Stimulated activated effector memory CD8-positive, alpha-beta T cell treated with anti-CD3 and anti-CD28 coated beads, Interleukin-12 subunit alpha, Interleukin-12 subunit beta, amount 100 ng/mL, for 72 hours (primary cell): ENCODE measurements around the gene CACNA1B.
A peak's percentile ranks its signal among the peaks of the same experiment; 100 is the strongest.

Experiments used
- ATAC-seq: fragments of 150-1000 bp; cut with Tn5 transposase; 2 replicates; pipeline ENCODE4 v1.10.0; 2021
- DNase-seq, 2 donors: peaks; one replicate each; pipeline ENCODE4 v3.0.0; 2021 to 2022; ENCODE audit warnings: low spot score in 2 of 2
- H3K27ac Mint-ChIP-seq: one replicate; pipeline ENCODE4 v1.8.0; 2022; ENCODE audit warnings: mild to moderate bottlenecking, mixed read lengths
- H3K36me3 Mint-ChIP-seq: one replicate; pipeline ENCODE4 v1.8.0; 2022; ENCODE audit warnings: mild to moderate bottlenecking, mixed read lengths
- H3K4me1 Mint-ChIP-seq: one replicate; pipeline ENCODE4 v1.8.0; 2022; ENCODE audit warnings: mixed read lengths
- H3K4me3 Mint-ChIP-seq: one replicate; pipeline ENCODE4 v1.8.0; 2022; ENCODE audit warnings: mild to moderate bottlenecking, mixed read lengths
- H3K9me3 Mint-ChIP-seq: one replicate; pipeline ENCODE4 v1.8.0; 2022; ENCODE audit warnings: mixed read lengths

Gene CACNA1B

DNA sequence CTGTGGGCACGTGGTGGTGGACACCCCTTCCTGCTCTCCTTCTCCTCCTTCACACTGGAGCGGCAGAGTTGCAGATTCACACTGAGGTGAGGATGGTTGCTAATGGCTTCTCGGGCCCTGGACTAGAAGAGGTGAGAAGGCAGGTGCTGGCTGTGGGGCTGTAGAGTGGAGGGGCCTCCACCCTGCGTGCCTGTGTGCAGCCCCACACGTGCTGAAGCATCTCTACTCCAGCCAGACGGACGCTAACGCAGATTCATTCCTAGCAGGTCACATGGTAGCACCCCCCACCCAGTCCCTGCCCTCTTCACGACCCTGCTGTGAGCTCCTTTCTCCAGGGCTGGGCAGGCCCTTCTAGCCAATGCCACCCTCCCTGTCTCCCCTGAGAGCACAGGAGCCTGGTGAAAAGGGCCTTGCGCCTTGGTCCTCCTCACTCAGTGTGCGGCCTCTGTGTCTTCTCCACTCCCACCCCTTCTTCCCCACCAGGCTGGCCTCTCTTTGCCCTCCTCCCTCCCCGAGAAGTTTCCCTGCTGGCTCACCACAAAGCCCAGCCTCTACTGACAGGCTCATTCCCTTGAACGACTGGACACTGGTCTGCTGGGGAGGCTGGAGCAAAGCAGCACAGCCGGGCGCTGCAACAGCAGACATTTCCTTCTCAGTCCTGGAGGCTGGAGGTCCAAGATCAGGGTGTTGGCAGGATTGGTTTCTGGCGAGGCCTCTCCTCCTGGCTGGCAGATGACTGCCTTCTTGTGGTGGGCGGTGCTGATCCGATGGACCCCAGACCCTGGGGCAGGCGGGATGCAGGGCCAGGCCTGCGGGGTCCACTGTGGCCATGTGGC, 14.2 kb downstream of the CACNA1B start:
- Mint-ChIP-seq H3K9me3 (no peaks in the 10 kb centered on the region), H3K36me3 (no peaks in the 10 kb centered on the region), H3K4me1 (no peaks in the 10 kb centered on the region), H3K4me3 (no peak overlapping the region), H3K27ac (no peak overlapping the region)
- peak; percentile 6 for ATAC-seq
- DNase-seq: no peak

DNA sequence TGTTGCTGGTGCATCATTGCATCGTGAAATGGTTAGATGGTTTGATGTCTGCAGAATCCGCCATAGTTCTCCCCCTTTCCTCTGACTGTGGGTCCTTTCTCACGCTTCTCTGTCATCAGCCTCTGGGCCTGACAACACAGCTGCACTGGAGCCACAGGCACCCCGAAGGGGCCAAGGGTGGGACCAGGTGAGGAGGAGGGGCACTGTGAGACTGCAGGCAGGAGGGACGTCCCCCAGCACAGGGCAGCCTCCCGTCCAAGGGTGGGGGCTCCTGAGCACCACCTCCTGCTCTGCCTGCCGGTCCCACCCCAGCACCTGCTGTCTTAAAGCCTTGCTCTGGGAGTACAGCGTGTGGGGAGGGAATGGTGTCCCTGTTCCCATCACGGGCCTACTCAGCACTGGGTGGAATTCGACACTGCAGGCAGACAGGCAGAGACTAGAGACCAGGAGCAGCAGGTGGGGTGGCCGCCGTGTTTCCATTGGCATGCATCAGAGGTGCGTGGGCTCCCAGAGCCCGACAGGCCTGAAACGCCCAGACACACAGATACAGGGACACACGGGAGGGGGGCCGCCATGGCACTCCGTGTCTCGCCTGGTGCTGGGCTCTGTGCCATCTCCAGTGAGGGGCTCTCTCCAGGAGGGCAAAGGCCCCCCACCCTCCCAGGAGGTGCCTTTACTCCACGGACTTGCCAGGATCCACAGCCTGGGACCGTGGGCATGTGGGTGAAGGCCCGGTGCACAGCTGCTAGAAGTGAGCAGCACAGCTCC, 15.0 kb downstream of the CACNA1B start:
- no peak overlapping the region for H3K4me3 Mint-ChIP-seq
- no peak for ATAC-seq
- H3K9me3 Mint-ChIP-seq: no peaks in the 10 kb centered on the region

DNA sequence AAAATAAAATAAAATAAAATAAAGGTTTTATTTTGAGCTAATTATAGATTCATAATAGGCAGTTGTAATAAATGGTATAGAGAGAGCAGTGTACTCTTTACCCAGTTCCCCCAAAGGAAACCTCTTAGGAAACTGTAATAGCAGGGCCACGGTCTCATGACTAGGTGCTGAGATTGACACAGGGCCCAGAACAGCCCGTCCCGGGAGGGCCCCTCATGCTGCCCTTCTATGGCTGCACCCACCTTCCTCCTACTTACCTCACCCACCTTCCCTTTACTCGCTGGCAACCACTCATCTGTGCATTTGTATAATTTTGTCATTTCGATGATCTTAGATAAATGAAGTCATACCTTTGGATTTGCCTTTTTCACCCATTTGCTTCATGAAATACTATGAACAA, 16.1 kb downstream of the CACNA1B start:
- Mint-ChIP-seq H3K9me3 (peaks cover 3% of the 10 kb centered on the region), H3K4me3 (no peak overlapping the region), H3K27ac (no peak overlapping the region), H3K36me3 (no peaks in the 10 kb centered on the region), H3K4me1 (no peaks in the 10 kb centered on the region)
- DNase-seq: no peak
- no peak for ATAC-seq

More for the DNA sequence above, 15.0 kb downstream of the CACNA1B start:
- Mint-ChIP-seq H3K27ac (no peak overlapping the region), H3K36me3 (no peaks in the 10 kb centered on the region), H3K4me1 (no peaks in the 10 kb centered on the region)
- DNase-seq: no peak

DNA sequence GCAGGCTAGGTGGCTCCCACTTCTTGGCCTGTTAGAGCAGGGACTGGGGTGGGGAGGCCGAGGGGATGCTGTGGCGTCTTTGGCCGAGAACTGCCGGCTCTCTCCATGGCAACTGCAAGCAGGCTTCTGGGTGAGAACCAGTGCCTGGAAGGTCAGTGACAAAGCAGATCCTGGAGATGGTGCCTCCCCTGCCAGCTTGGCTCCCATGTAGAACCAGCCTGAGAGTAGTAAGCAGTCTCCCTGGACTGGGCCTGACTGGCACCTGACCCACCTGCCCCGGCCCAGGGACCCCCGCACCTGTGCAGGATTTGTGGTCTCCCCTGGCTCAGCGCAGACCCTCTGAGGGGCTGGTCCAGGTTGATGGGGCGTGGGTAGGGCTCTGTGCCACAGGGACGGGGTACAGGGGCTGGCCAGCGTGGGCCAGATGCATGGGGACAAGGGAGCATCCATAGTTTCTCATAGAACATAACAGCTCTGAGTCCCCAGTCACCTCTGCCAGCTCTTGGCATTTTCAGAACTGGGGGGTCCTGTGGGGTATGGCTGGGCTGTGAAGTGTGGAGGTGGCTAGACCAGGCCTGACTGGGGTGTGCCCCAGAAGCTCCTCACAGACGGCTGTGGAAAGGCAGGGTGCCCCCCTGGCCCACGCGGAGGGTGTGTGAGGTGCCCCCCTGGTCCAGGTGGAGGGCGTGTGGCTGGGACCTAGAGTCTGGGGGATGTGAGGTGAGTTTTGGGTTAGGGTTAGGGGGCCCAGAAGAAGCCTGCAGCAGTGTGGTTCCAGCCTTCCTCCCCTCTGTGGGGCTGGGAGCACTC, 22.2 kb downstream of the CACNA1B start:
- Mint-ChIP-seq H3K9me3 (peaks cover 3% of the 10 kb centered on the region), H3K4me1 (no peaks in the 10 kb centered on the region), H3K36me3 (no peaks in the 10 kb centered on the region), H3K27ac (no peak overlapping the region), H3K4me3 (no peak overlapping the region)
- peak; percentile 26 for ATAC-seq
- no peak for DNase-seq

DNA sequence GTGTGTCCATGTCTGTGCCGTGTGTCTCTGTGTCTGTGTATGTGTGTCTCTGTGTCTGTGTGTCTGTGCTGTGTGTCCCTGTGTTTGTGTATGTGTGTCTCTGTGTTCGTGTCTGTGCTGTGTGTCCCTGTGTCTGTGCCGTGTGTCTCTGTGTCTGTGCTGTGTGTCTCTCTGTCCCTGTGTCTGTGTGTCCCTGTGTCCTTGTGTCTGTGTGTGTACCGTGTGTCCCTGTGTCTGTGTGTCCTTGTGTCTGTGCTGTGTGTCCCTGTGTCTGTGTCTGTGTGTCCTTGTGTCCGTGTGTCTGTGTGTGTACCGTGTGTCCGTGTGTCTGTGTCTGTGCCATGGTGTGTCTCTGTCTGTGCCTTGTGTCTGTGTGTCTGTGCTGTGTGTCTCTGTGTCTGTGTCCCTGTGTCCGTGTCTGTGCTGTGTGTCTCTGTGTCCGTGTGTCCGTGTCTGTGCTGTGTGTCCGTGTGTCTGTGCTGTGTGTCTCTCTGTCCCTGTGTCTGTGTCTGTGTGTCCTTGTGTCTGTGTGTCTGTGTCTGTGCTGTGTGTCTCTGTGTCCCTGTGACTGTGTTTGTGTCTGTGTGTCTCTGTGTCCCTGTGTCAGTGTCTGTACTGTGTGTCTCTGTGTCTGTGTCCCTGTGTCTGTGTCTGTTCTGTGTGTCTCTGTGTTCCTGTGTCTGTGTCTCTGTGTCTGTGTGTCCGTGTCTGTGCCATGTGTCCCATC, 23.2 kb downstream of the CACNA1B start:
- Mint-ChIP-seq H3K4me1 (no peaks in the 10 kb centered on the region), H3K36me3 (no peaks in the 10 kb centered on the region), H3K27ac (no peak overlapping the region), H3K4me3 (no peak overlapping the region), H3K9me3 (peaks cover 3% of the 10 kb centered on the region)
- ATAC-seq (no peak), DNase-seq (no peak)

DNA sequence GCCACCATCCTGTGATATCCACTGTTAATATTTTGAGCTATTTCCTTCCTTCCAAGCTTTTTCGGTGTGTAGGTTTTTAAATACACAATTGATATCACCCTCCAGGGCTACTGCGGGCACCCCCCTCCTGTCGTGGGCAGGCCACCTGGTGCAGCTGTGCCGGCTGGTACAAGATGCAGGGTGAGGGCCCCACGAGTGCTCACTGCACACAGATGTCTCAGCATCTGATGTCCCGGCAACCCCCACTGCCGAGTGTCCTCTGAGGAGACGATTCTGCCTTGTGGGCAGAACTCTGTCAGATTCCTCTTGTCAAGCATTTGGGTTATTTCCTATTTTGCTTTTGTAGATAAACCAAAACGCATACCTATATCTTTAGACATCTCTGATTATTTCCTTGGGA, 25.1 kb downstream of the CACNA1B start:
- ATAC-seq: no peak
- DNase-seq: no peak
- Mint-ChIP-seq H3K36me3 (no peaks in the 10 kb centered on the region), H3K4me1 (no peaks in the 10 kb centered on the region), H3K9me3 (peaks cover 3% of the 10 kb centered on the region), H3K4me3 (no peak overlapping the region), H3K27ac (no peak overlapping the region)

DNA sequence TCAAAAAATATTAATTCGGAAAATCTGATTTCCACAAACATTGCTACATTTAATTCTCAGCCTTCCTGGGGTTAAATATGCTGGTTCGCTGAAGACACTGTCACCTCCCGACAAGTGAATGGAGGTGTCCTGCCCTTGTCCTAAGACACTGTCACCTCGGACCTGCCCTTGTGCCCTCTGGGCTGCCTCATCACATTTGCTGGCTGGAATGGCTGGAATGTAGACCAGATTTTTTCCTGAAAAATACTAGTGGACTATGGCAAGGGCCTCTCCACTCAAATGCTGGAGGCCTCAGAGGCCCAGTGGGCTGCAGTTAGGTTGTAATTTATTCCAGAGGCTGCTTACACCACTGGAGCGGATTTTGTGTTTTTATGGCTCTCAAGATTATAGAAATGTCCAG, 28.2 kb downstream of the CACNA1B start:
- Mint-ChIP-seq H3K9me3 (no peaks in the 10 kb centered on the region), H3K4me1 (no peaks in the 10 kb centered on the region), H3K4me3 (no peak overlapping the region), H3K27ac (no peak overlapping the region), H3K36me3 (no peaks in the 10 kb centered on the region)
- DNase-seq (no peak), ATAC-seq (no peak)

DNA sequence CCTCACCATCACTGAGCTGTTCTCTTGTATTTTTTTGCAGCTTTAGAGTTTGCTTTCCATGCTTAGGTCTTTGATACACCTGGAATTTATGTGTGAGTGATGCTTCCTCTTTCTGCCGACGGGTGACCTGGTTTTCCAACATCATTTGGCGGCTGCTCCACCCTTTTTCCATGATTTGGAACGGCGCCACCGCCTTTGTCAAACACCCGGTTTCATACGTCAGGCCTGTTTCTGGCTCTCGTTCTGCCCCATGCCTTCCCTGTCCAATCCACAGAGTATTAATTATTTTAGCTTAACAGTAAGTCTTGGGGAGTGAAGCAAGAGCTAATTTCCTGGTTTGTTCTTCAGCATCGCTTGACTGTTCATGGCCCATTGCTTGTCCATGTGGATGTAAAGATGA, 30.2 kb downstream of the CACNA1B start:
- H3K9me3 Mint-ChIP-seq: no peaks in the 10 kb centered on the region
- ATAC-seq (no peak), DNase-seq (no peak)
- no peak overlapping the region for H3K4me3 Mint-ChIP-seq
- H3K4me1 Mint-ChIP-seq: no peaks in the 10 kb centered on the region
- H3K36me3 Mint-ChIP-seq: no peaks in the 10 kb centered on the region
- no peak overlapping the region for H3K27ac Mint-ChIP-seq

DNA sequence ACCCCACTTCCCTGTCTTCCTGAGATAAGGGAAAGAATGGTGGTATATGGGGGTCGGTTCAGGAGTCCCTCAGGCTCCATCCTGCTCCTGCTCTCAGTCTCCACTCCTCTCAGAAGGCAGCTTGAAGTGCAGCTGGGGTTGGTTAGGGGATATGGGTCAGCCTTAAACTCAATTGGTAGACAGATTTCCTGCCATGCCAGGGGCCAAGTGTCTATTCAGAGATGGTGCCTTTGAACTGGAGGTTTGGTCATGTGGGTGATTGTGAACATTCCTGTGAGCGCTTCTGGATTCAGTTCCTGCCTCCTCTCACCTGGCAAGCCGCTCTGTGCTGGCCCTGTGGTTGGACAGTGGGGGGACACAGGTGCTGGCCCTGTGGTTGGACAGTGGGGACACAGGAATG, 35.1 kb downstream of the CACNA1B start:
- Mint-ChIP-seq H3K4me3 (no peak overlapping the region), H3K27ac (no peak overlapping the region), H3K36me3 (no peaks in the 10 kb centered on the region), H3K4me1 (no peaks in the 10 kb centered on the region), H3K9me3 (no peaks in the 10 kb centered on the region)
- ATAC-seq (no peak), DNase-seq (no peak)

DNA sequence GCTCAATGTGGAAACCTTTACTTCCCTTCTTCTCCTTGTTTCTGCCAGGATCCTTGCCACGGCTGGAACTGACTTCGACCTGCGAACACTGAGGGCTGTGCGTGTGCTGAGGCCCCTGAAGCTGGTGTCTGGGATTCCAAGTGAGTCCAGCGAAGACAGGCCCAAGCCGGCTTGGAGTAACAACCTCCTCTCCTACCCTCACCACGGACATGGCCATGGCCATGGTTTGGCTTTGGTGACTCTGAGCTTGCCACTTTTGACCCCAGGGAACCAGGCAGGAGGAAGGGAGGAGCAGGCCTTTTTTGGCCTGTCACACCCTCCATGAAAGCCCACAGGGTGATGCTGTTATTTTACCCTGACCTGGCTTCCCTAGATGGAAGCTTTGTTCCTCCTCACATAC, 35.5 kb downstream of the CACNA1B start:
- Mint-ChIP-seq H3K9me3 (no peaks in the 10 kb centered on the region), H3K4me1 (no peaks in the 10 kb centered on the region), H3K4me3 (no peak overlapping the region), H3K27ac (no peak overlapping the region), H3K36me3 (no peaks in the 10 kb centered on the region)
- DNase-seq (no peak), ATAC-seq (no peak)

DNA sequence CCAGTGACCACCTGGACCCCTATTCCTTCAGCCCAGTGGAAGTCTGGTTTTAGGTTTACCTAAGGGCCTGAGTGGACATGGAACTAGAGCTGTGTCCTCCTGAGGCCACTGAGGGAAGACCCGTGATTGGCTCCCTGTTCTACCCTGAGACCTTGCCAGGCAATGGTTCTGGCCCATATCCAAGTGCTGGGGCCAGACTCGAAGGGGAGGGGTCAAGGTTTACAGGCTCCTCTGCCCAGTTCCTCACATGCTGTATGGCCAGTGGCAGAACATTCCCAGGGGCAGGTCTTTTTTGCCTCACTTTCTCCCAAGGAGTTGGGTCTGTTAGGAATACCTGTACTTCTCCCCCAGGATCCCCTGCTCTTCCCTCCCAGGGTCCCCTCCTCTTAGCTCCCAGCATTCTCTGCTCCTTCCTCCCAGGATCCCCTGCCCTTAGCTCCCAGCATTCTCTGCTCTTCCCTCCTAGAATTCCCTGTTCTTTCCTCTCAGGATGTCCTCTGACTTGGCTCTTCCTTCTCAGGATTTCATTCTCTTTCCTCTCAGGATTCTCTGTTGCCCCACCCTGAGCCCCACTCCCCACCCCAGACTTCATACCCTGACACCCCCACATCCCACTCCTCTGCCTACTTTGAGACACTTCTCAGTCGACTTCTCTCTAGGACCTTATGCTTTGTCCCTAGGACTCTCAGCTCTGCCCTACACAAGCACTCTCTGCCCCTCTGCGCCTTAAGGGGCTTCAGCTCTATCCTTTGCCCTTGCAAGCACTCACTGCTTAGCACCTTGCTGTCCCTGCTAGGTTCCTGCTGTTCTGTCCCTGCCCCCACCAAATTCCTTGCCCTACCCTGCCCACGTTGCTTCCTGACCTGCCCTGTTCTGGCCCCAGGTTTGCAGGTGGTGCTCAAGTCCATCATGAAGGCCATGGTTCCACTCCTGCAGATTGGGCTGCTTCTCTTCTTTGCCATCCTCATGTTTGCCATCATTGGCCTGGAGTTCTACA, 36.5 kb downstream of the CACNA1B start:
- Mint-ChIP-seq H3K36me3 (no peaks in the 10 kb centered on the region), H3K4me3 (no peak overlapping the region), H3K27ac (no peak overlapping the region), H3K4me1 (peaks cover under 1% of the 10 kb centered on the region), H3K9me3 (no peaks in the 10 kb centered on the region)
- DNase-seq: no peak
- ATAC-seq: no peak

DNA sequence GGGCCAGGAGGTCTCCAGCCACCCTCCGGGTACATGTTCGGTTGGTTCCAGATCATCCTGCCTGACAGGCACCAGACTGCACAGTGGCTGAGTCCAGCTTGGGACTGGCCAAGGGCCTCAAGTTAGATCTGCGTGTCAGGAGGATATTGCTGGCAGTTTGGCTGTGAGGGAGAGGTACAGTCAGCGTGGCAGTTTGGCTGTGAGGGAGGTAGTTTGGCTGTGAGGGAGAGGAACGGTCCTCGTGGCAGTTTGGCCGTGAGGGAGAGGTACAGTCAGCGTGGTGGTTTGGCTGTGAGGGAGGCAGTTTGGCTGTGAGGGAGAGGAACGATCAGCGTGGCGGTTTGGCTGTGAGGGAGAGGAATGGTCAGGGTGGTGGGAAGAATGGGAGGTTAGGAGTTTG, 39.0 kb downstream of the CACNA1B start:
- Mint-ChIP-seq H3K9me3 (no peaks in the 10 kb centered on the region), H3K4me3 (no peak overlapping the region), H3K36me3 (no peaks in the 10 kb centered on the region), H3K4me1 (peaks cover 7% of the 10 kb centered on the region), H3K27ac (no peak overlapping the region)
- DNase-seq (no peak), ATAC-seq (no peak)

DNA sequence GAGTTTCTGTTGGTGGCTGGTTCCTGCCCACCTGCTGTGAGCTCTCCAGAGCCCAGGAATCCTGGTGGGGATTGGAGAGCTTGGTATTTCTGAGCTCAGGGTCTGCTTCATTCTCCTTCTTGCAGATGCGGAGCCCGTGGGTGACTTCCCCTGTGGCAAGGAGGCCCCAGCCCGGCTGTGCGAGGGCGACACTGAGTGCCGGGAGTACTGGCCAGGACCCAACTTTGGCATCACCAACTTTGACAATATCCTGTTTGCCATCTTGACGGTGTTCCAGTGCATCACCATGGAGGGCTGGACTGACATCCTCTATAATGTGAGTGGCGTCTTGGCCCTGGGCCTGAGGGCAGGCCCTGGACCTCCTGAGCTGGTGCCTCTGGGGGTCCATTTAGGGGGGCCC, 39.5 kb downstream of the CACNA1B start:
- Mint-ChIP-seq H3K4me1 (peaks cover 7% of the 10 kb centered on the region), H3K9me3 (no peaks in the 10 kb centered on the region), H3K27ac (no peak overlapping the region), H3K4me3 (no peak overlapping the region), H3K36me3 (no peaks in the 10 kb centered on the region)
- ATAC-seq (peak; percentile 7), DNase-seq (no peak)

DNA sequence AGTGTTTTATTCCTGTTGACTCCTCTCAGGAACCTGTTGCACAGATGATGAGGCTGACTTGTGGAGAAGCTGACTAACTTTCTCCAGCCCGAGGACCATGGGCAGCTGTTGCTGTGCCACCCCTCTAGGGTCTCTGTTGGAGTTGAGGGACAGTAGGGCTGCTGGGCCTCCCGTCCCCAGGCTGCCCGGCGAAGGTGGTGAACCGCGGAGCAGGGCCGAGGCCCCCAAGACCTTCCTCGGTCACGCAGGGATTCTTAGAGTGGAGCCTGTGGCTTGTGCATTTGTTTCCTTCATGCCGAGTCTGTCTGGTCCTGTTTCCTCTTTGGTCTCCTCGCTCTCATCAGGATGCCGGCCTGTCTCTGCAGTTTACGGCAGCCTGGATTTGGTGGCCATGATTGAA, 40.2 kb downstream of the CACNA1B start:
- no peak for DNase-seq
- Mint-ChIP-seq H3K9me3 (no peaks in the 10 kb centered on the region), H3K27ac (no peak overlapping the region), H3K4me1 (peaks cover 7% of the 10 kb centered on the region), H3K36me3 (no peaks in the 10 kb centered on the region), H3K4me3 (no peak overlapping the region)
- no peak for ATAC-seq
